Ramos (cell line): Measurements from ENCODE around the gene CRLF1.
"Not testable (repeated sequence)": the region's sequence is repeated elsewhere in the genome, so short reads cannot be mapped to it uniquely, and the experiment has no call there.

Source experiments
- in situ Hi-C: fragments of 300-500 bp; cut with MboI; formaldehyde crosslinking; loops from one replicate; pipeline ENCODE4 v1.14.3; 2022; ENCODE audit warnings: low sequenced_read_pairs; ENCODE audit not compliant: unreplicated experiment

The CRLF1 gene

GRCh38 chr19:18610245-18610555 lies 3.6 kb upstream of the CRLF1 start:
- in situ Hi-C loops: no loop called here

- in situ Hi-C loops: no loop called here
Measured at GRCh38 chr19:18609717-18610051, 3.1 kb upstream of the CRLF1 start.

GRCh38 chr19:18608805-18609716 lies 2.5 kb upstream of the CRLF1 start:
- in situ Hi-C loops: no loop called here

GRCh38 chr19:18608102-18608804 lies 1.7 kb upstream of the CRLF1 start:
- in situ Hi-C loops: no loop called here

- in situ Hi-C loops: no loop called here
Measured at GRCh38 chr19:18607226-18608101, 865 bp upstream of the CRLF1 start.

GRCh38 chr19:18605546-18606280 lies 886 bp downstream of the CRLF1 start:
- in situ Hi-C loops: no loop called here

GRCh38 chr19:18605196-18605545 lies 1.4 kb downstream of the CRLF1 start:
- in situ Hi-C loops: no loop called here

- in situ Hi-C loops: no loop called here
Measured at GRCh38 chr19:18604820-18605159, 1.8 kb downstream of the CRLF1 start.

- in situ Hi-C loops: no loop called here
Measured at GRCh38 chr19:18603958-18604819, 2.4 kb downstream of the CRLF1 start.

GRCh38 chr19:18603255-18603957 lies 3.2 kb downstream of the CRLF1 start:
- in situ Hi-C loops: no loop called here

- in situ Hi-C loops: no loop called here
Measured at GRCh38 chr19:18601875-18602274, 4.7 kb downstream of the CRLF1 start.

- in situ Hi-C loops: not testable (repeated sequence)
Measured at GRCh38 chr19:18600692-18601397, 5.8 kb downstream of the CRLF1 start.

GRCh38 chr19:18599485-18599884 lies 7.1 kb downstream of the CRLF1 start:
- in situ Hi-C loops: no loop called here

- in situ Hi-C loops: no loop called here
Measured at GRCh38 chr19:18597809-18598660, 8.6 kb downstream of the CRLF1 start.

GRCh38 chr19:18596752-18597157 lies 9.8 kb downstream of the CRLF1 start:
- in situ Hi-C loops: no loop called here

GRCh38 chr19:18595475-18595874 lies 11.1 kb downstream of the CRLF1 start:
- in situ Hi-C loops: no loop called here

GRCh38 chr19:18594824-18595373 lies 11.7 kb downstream of the CRLF1 start:
- in situ Hi-C loops: no loop called here
